ENCODE data around the gene RERE.

GRCh38 chr1:8384088-8384487, 433.4 kb downstream of the RERE start:
- TF ChIP-seq CTCF (IDR thresholded peaks at IDR 0.05) = no peak
- no peak for TF ChIP-seq POLR2A (IDR thresholded peaks at IDR 0.05)

All from uterus (tissue), 2 donors.